ENCODE measurements around the gene WNK1.

Gene WNK1

DNA sequence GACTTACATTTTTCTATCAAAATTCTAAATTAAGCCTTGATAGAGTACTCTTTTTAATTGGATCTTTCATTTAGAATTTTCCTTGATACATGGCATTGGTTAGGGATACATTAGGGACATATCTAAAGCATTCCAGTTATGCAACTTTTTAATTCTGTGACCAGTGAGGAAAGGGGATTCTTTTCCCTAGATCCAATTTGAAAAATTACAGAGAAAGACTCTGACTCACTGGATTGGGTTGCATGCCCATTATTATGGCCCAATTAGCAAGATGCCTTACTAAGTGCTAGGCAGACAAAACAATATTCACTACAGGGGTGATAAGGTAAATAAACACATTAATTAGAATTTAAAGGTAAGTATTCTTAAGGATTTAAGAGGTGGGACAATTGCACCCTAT is 202.4 kb downstream of the WNK1 start:
- DNase-seq (ENCODE audit: insufficient read length) = no peak
- no peak for FAIRE-seq
- TF ChIP-seq POLR2AphosphoS5 (IDR thresholded peaks at IDR 0.05; ENCODE audit: low read depth, low read length) (no peak), TAF1 (IDR thresholded peaks at IDR 0.05; ENCODE audit: borderline replicate concordance, low read depth, low read length) (no peak), POLR2A (IDR thresholded peaks at IDR 0.05; ENCODE audit: low read depth, low read length) (no peak)

DNA sequence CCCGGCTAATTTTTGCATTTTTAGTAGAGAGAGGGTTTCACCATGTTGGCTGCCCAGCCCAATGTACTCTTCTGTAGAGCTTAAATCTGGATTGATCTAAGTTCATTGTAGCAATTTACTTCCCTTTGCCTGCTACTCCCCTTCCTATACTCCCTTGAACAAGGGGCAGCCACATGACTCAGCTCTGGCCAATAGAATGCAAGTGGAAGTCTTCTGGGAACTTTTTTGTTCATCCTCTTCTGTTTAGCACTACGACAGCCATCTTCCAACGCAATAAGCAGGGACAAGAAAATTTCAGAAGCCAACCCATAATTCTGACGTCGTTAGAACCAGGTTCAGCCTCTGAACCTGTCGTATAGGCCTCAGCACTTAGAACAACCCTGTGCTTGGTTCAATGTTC is 203.6 kb downstream of the WNK1 start:
- no peak for FAIRE-seq
- no peak for DNase-seq (ENCODE audit: insufficient read length)
- TF ChIP-seq POLR2AphosphoS5 (IDR thresholded peaks at IDR 0.05; ENCODE audit: low read depth, low read length) (no peak), POLR2A (IDR thresholded peaks at IDR 0.05; ENCODE audit: low read depth, low read length) (no peak), TAF1 (IDR thresholded peaks at IDR 0.05; ENCODE audit: borderline replicate concordance, low read depth, low read length) (no peak)

DNA sequence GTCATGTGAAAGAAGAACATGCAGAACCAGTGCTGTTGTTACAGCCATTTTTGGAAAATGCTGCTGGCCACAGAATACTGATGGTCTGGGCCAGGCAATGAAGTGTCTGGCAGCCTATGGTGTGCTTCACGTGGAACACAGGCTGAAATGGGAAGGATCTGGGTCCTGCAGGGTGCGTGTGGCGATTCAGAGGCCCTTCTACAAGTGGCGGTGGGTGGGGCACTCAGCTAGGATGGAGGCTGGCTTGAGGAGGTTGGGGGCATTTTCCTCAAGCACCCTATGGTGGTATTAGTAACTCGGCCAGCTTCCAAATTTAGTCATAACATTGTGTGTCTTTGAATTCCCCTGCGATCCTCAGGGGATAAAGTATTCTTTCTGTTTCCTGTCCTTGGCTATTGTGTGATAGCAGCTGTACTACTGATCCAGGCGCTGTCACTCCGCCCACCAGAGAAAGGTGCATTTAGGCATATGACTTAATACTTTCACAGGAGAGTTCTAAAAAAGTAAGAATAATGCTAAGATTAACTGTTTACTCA is 206.3 kb downstream of the WNK1 start:
- peak; percentile 85 for FAIRE-seq
- TF ChIP-seq TAF1 (IDR thresholded peaks at IDR 0.05; ENCODE audit: borderline replicate concordance, low read depth, low read length) (no peak), POLR2AphosphoS5 (IDR thresholded peaks at IDR 0.05; ENCODE audit: low read depth, low read length) (no peak), POLR2A (IDR thresholded peaks at IDR 0.05; ENCODE audit: low read depth, low read length) (no peak)
- no peak for DNase-seq (ENCODE audit: insufficient read length)
